Skeletal muscle satellite cell (primary cell): ENCODE data around the gene ZSCAN2.

Experiments
- H3K27me3 ChIP-seq: 2 replicates; pipeline ENCODE4 v1.7.0; 2013; ENCODE audit warnings: low read length; ENCODE audit not compliant: control insufficient read depth, insufficient read depth
- H3K36me3 ChIP-seq: 2 replicates; pipeline ENCODE4 v1.7.0; 2013; ENCODE audit warnings: mild to moderate bottlenecking, control low read depth, low read length; ENCODE audit not compliant: insufficient read depth
- H3K4me1 ChIP-seq: 2 replicates; pipeline ENCODE4 v1.7.0; 2013; ENCODE audit warnings: low read length; ENCODE audit not compliant: control insufficient read depth, insufficient read depth
- H3K4me2 ChIP-seq: 2 replicates; pipeline ENCODE4 v1.7.0; 2013; ENCODE audit warnings: mild to moderate bottlenecking, low read length
- H3K4me3 ChIP-seq: 2 replicates; pipeline ENCODE4 v1.7.0; 2013; ENCODE audit warnings: low read length
- H3K9ac ChIP-seq: 2 replicates; pipeline ENCODE4 v1.7.0; 2013; ENCODE audit warnings: mild to moderate bottlenecking, low read depth, low read length, moderate library complexity
- H3K9me3 ChIP-seq: replicated peaks from 2 replicates; pipeline ENCODE4 v1.7.0; 2013; ENCODE audit warnings: mild to moderate bottlenecking, control low read depth, low read length

Gene ZSCAN2

DNA sequence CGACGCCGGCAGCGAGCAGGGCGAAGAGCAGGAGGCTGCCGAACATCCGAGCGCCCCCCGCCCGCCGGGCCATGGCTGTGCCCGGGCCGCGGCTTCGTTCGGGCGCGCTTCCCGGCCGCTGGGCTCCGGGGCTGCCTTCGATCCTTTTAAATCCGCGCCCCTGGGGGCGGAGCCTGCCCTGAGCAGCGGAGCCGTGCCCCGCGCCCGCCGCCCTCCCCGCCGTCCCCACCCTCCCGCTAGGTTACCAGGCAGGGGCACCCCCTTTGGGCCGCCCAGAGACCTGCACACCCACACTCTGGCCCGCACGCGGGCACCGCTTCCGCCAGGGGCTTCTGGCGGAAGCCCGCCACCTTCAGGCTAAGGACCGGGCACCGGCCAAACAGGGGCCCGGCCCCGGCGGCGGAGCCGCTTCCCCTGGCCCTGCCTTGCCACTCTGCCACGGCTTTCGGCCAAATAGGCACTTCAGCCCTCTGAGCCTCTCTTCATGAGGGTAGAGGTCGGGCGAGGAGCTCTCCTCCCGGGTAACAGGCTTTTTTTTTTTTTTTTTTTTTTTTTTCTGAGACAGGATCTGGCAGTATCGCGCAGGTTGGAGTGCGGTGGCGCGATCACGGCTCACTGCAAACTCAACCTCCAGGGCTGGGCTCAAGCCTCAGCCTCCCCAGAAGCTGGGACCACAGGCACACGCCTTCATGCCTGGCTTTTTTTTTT, 57.4 kb downstream of the ZSCAN2 start, which contains the start of gene NMB:
TSS of gene NMB (minus strand) at position 120 of the 708 bp plus-strand sequence. CDS start at position 73, 47 bp downstream.
- Histone ChIP-seq H3K9ac (peak within 1 kb of the TSS; percentile 71), H3K9me3 (no peaks in the 10 kb centered on the region), H3K4me3 (peak within 1 kb of the TSS; percentile 69), H3K4me2 (peak within 1 kb of the TSS; percentile 76), H3K36me3 (no peaks in the 10 kb centered on the region), H3K4me1 (peaks cover 21% of the 10 kb centered on the region), H3K27me3 (no peaks in the 10 kb centered on the region)

DNA sequence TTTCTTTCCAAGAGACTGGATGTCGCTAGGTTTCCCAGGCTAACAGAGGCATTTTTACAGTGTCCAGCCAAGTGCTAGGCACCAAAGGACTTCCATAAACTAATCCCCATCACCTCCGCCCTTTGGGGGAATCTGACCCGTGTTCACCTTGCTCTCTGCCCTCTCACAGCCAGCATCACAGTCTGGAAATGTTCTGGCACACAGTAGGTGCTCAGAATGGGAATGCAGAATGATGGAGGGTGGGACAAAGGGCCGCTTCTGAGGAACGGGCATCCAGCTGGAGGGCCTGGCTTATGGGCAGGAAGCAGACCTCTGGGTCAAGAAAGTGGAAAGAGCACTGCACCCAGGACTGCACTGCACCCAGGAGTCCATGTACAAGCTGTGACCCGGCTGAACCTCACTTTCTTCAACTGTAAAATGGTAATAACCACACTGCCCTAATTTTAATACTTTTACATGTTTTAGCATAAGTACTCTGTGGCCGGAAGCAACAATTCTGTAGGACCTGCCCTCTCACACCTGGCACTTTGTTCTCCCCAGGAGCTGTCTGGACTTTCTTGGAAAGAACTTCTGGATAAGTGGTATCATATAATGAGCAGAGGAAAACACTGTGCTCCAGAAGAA, 58.1 kb downstream of the ZSCAN2 start:
- Histone ChIP-seq H3K4me1 (peaks cover 17% of the 10 kb centered on the region), H3K4me3 (peak overlapping the region; percentile 69), H3K27me3 (no peaks in the 10 kb centered on the region), H3K9me3 (no peaks in the 10 kb centered on the region), H3K4me2 (peak overlapping the region; percentile 76), H3K36me3 (no peaks in the 10 kb centered on the region), H3K9ac (peak overlapping the region; percentile 71)

DNA sequence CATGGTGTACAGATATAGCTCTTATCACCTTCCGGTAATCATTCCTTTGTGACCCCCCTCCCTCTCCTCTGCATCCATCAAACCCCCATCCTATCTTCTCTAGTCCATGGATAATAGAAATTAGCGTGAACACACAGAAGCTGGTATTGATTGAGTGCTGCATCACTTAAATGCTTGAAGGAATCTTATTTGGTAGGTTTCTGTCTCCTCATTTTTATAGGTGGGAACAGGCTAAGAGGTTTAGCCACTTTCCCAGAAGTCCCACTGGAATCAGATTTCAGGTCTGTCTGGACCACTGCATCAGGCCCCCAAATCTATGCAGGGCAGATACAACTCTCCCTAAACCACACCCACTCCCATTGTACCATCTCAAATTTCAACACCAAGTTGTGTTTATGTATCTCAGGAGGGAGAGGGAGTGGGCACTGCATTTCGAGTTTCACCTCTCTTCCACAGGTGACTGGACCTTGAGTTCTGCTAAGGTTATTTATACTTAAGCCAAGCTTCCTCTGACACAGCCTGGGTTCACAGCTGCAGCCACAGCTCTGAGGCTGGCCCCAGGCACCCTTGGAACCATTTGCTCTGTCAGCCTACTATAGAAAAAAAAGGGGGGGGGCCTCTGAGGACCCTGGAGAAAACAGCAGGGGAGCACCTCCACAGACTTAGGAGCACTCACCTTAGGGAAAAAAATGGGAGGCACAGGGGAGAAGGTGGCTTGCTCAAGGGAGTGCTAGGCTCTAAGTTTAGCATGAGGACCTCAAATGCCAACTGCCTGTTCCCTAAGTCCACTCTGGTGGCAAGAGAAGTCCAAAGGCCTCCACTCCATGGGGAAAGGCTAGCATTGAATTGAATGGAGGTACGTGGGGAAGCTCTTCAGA, 59.3 kb downstream of the ZSCAN2 start:
- Histone ChIP-seq H3K4me3 (no peak overlapping the region), H3K4me1 (peaks cover 13% of the 10 kb centered on the region), H3K9me3 (no peaks in the 10 kb centered on the region), H3K9ac (no peak overlapping the region), H3K36me3 (peaks cover 6% of the 10 kb centered on the region), H3K4me2 (no peak overlapping the region), H3K27me3 (no peaks in the 10 kb centered on the region)

DNA sequence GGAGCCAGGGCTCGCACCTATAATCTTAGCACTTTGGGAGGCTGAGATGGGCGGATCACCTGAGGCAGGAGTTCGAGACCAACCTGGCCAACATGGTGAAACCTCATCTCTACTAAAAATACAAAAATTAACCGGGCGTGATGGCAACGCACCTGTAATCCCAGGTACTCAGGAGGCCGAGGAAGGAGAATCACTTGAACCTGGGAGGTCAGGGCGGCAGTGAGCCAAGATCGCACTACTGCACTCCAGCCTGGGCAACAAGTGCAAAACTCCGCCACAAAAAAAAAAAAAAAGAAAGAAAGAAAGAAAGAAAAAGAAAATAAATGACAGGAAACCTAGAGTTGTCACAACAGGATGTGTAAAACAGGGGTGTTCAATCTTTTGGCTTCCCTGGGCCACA, 60.2 kb downstream of the ZSCAN2 start:
- H3K4me2 ChIP-seq: no peak overlapping the region
- H3K9ac ChIP-seq: no peak overlapping the region
- peaks cover 14% of the 10 kb centered on the region for H3K36me3 ChIP-seq
- H3K27me3 ChIP-seq: no peaks in the 10 kb centered on the region
- no peaks in the 10 kb centered on the region for H3K9me3 ChIP-seq
- H3K4me3 ChIP-seq: no peak overlapping the region
- H3K4me1 ChIP-seq: peaks cover 11% of the 10 kb centered on the region

DNA sequence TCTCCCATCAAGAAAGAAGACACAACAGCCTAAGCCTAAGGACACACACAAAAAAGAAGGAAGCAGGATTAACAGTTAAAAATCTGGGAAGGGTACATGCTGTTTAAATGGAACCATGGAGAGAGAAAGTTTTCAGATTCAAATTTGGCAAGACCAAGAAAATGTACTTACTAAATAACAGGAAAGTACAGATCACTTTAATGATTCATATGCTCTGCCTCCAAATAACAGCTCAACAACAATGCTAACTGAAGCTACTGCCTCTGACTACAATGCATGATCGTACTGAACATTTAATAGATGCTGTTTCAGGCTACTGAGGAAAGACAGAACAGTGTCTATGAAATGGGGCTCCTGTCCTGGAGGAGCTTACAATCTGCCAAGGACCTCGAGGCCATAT, 65.6 kb downstream of the ZSCAN2 start:
- Histone ChIP-seq H3K27me3 (no peaks in the 10 kb centered on the region), H3K4me1 (peaks cover 22% of the 10 kb centered on the region), H3K9me3 (no peaks in the 10 kb centered on the region), H3K4me2 (no peak overlapping the region), H3K9ac (no peak overlapping the region), H3K4me3 (no peak overlapping the region), H3K36me3 (peaks cover 45% of the 10 kb centered on the region)

DNA sequence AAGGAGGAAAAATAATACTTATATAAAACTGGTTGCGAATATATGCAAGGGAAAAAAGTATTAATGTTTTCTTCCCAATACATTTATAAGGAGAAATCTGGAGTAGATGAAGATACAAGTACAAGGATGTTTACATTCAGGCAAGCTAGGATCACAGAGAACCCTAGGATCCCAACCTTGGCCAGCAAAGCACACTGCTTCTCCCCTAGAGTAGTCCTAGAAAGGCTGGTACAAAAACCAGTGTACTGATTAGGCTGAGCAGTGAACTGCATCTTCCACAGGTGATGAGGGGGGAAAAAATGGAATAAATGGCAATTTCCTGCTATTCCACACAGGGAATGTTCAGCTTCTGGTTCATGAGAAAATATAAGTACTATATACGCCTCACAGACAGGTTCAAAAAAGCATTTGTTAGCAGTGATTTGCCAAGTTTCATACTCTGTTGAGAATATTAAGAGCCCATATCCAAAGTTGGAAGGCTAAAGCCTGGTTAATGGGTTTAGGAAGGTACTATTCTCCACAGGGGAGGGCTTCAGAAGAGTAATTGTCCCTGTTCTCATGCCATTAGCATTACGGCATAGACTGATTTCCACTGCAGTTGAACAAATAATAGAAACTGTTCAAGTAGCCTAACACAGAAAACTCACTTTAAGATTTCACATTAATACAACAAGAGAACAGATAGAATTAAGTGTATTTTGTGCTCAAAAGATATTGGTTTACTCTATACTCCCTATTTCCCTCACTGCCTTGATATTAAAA, 67.6 kb downstream of the ZSCAN2 start:
- no peaks in the 10 kb centered on the region for H3K27me3 ChIP-seq
- H3K4me3 ChIP-seq: no peak overlapping the region
- peaks cover 29% of the 10 kb centered on the region for H3K4me1 ChIP-seq
- no peak overlapping the region for H3K4me2 ChIP-seq
- no peaks in the 10 kb centered on the region for H3K9me3 ChIP-seq
- no peak overlapping the region for H3K9ac ChIP-seq
- peaks cover 46% of the 10 kb centered on the region for H3K36me3 ChIP-seq

DNA sequence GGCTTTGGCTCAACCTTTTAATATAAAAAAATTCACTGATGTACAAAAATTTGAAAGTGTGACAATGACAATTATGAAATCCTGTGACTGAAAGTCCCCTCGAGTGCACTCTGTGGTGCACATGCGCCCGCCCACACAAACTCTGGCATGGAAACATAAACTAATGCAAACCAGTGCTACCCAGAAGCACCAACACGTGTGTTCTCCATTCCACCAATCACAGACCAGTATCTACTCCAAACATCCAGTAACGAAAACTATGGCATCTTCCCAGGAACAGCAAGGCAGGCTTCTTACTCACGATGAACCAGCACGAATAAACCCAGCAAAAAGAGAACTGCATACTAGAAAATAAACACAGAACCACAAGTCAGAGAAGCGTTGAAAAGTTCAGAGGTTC, 68.9 kb downstream of the ZSCAN2 start:
- Histone ChIP-seq H3K36me3 (peaks cover 45% of the 10 kb centered on the region), H3K9me3 (no peaks in the 10 kb centered on the region), H3K4me3 (no peak overlapping the region)

DNA sequence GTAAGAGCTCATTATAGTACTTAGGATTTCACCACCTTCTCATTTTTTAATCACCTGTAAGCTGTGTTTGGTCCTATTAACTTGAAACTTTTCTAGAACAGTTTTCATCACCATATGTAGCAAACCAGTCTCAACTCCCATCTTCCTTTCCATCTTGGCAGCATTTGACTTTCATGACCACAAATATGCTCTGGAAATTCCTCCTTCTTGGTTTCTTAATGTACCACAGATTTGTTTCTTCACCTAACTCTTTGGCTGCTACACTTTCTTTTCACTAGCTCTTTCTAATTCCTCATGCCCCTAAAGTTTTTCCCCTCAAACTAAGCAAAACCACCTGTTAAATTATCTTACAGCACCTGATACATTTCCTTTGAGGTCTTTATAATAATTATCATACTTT, 70.4 kb downstream of the ZSCAN2 start:
- Histone ChIP-seq H3K36me3 (peaks cover 33% of the 10 kb centered on the region), H3K27me3 (no peaks in the 10 kb centered on the region), H3K4me2 (no peak overlapping the region), H3K9me3 (no peaks in the 10 kb centered on the region), H3K4me3 (no peak overlapping the region), H3K9ac (no peak overlapping the region), H3K4me1 (peaks cover 29% of the 10 kb centered on the region)

More for the DNA sequence above, 68.9 kb downstream of the ZSCAN2 start:
- H3K9ac ChIP-seq: no peak overlapping the region
- no peaks in the 10 kb centered on the region for H3K27me3 ChIP-seq
- peaks cover 29% of the 10 kb centered on the region for H3K4me1 ChIP-seq
- H3K4me2 ChIP-seq: no peak overlapping the region
